Spleen (tissue), 7 donors: ENCODE measurements around the gene CYLD.

Source experiments
- POLR2AphosphoS5 ChIP-seq, 3 donors: sonication (generic); formaldehyde crosslinking; IDR thresholded peaks; one replicate each; pipeline ENCODE4 v1.5.1; 2017; ENCODE audit warnings: antibody characterized with exemption in 3 of 3
- TF ChIP-seq, protein P1 (sequence below), 11 experiments: fragments of 200-600 bp in 7 of 11; fragments of 450-650 bp in 4 of 11; sonication (generic) in 4 of 11; IDR thresholded peaks in 8 of 11; conservative IDR thresholded peaks in 3 of 11; 1 replicate in 7 of 11; 2 replicates in 4 of 11; pipeline versions ENCODE4 v1.4.0 to v1.8.0; 2016 to 2021; ENCODE audit warnings: antibody characterized with exemption in 11 of 11, inconsistent platforms in 4 of 11, mild to moderate bottlenecking in 1 of 11
- donor health status: DM: no; HTN: no; CAD: no; lungs with moderate emphysema.
- donor health status: DM: no; HTN: no; CAD: no.
- donor health status: DM: no; HTN: no; CAD: no.

DNA sequence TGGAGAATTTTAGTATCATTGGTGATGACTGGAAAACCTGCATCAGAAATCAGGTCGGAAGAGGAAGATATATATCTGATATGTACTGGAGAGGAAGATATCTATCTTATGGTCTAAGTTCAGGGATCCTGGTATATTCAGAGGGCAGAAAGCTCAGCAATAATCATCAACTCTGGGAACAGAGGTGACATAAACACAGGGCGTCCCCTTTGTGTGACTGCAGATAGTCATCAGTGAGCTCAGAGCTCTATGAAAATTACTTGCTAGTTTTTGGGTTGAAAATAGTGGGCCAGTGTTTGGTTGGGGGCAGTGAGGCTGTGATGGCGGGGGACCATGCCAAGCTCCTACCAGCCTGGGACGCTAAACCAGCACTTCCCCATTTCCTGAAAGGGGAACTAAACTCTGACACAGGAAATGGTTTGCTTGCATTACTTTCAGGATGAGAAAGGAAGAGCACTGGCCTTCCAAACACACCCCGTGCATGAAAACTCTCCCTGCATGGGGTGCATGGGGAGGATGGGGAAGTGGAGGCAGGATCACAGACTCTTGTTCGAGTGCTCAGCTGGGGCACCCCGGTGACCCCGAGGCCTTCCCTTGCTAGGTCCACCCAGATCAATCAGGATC, 32.7 kb upstream of the CYLD start:
- TF ChIP-seq POLR2AphosphoS5 (IDR thresholded peaks at IDR 0.05) = peak in 1 of 3 donors; percentile 56
- TF ChIP-seq, protein P1, sequence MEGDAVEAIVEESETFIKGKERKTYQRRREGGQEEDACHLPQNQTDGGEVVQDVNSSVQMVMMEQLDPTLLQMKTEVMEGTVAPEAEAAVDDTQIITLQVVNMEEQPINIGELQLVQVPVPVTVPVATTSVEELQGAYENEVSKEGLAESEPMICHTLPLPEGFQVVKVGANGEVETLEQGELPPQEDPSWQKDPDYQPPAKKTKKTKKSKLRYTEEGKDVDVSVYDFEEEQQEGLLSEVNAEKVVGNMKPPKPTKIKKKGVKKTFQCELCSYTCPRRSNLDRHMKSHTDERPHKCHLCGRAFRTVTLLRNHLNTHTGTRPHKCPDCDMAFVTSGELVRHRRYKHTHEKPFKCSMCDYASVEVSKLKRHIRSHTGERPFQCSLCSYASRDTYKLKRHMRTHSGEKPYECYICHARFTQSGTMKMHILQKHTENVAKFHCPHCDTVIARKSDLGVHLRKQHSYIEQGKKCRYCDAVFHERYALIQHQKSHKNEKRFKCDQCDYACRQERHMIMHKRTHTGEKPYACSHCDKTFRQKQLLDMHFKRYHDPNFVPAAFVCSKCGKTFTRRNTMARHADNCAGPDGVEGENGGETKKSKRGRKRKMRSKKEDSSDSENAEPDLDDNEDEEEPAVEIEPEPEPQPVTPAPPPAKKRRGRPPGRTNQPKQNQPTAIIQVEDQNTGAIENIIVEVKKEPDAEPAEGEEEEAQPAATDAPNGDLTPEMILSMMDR (IDR thresholded peaks at IDR 0.05 in 8 of 11, conservative IDR thresholded peaks at IDR 0.05 in 3 of 11) = no peak
